ENCODE results near the gene NDE1.

- TF ChIP-seq EP300 (IDR thresholded peaks at IDR 0.05; ENCODE audit: borderline replicate concordance in 1 of 2, low read depth in 2 of 2, low read length in 2 of 2), result no peak
- TF ChIP-seq POLR2AphosphoS5 (IDR thresholded peaks at IDR 0.05; ENCODE audit: low read depth, low read length), result no peak
- TF ChIP-seq KDM5A (IDR thresholded peaks at IDR 0.05; ENCODE audit: low read length), result no peak
- no peak for TF ChIP-seq CTCF (IDR thresholded peaks at IDR 0.05; ENCODE audit: control extremely low read depth in 1 of 3, insufficient read depth in 1 of 3, low read depth in 1 of 3, low read length in 3 of 3)
- TF ChIP-seq SP1 (IDR thresholded peaks at IDR 0.05; ENCODE audit: low read depth, low read length), result no peak
- no peak for TF ChIP-seq YY1 (IDR thresholded peaks at IDR 0.05; ENCODE audit: low read depth, low read length)
- no peak for TF ChIP-seq FOSL1 (IDR thresholded peaks at IDR 0.05; ENCODE audit: insufficient read depth, low read depth, low read length)
- TF ChIP-seq RAD21 (IDR thresholded peaks at IDR 0.05 in 1 of 2, conservative IDR thresholded peaks at IDR 0.05 in 1 of 2; ENCODE audit: low read depth in 2 of 2, low read length in 2 of 2), result no peak
- no peak for TF ChIP-seq CREB1 (IDR thresholded peaks at IDR 0.05)
- no peak for TF ChIP-seq SIRT6 (IDR thresholded peaks at IDR 0.05; ENCODE audit: low read length)
- TF ChIP-seq SIN3A (conservative IDR thresholded peaks at IDR 0.05 in 1 of 2, IDR thresholded peaks at IDR 0.05 in 1 of 2; ENCODE audit: low read depth in 1 of 2, low read length in 2 of 2), result no peak
Measured at GRCh38 chr16:15726715-15727114, 76.7 kb downstream of the NDE1 start.

Data from H1 (cell line).